ENCODE data around the gene EXD2.
"Not testable (repeated sequence)": the region's sequence is repeated elsewhere in the genome, so short reads cannot be mapped to it uniquely, and the experiment has no call there.

Gene EXD2

DNA sequence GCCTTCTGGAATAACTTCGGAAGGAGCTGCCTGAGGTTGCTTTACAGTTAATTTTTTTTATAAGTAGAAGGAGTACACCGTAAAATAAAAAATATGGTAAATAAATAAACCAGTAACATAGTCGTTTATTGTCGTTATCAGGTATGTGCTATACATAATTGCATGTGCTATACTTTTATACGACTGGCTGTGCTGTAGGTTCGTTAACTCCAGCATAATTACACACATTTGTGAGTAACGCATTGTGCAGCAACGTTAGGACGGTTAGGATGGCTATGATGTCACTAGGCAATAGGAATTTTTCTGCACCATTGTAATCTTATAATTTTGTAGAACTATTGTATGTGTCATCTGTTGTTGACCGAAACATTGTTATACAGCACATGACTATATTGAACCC lies 8.5 kb downstream of the EXD2 start:
- Histone ChIP-seq H3K9me3 (ENCODE audit: control insufficient read depth, insufficient read depth, low read length) (no peaks in the 10 kb centered on the region), H3K27me3 (ENCODE audit: control insufficient read depth, insufficient read depth, low read length) (no peaks in the 10 kb centered on the region), H3K4me3 (ENCODE audit: low read depth, low read length) (no peak overlapping the region), H3K4me1 (ENCODE audit: control insufficient read depth, insufficient read depth, low read length) (no peaks in the 10 kb centered on the region), H3K36me3 (ENCODE audit: control insufficient read depth, insufficient read depth, low read length) (0 out of 2 replicates have a peak, but pooled peaks cover 4% of the 10 kb centered on the region), H3K9ac (ENCODE audit: low read depth, low read length) (no peak overlapping the region), H3K27ac (ENCODE audit: low read depth, low read length) (no peak overlapping the region)

DNA sequence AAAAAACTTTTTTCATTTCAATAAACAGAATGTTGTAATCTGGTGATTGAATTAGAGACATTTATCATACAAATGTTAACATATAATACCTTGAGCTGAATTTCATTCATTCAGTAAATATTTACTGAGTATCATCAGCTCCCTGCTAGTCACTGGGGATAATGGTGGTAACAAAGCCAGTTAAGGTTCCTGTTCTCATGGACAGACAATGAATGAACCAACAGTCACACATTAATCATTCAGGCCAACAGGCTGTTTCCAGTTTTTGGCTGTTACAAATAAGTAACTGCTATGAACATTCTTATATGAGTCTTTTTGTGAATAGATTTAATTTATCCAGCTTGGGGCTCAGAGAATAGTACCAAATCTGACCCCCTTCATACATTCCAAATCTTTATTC lies 13.5 kb downstream of the EXD2 start:
- no peak overlapping the region for H3K27ac ChIP-seq (ENCODE audit: low read depth, low read length)
- H3K27me3 ChIP-seq (ENCODE audit: control insufficient read depth, insufficient read depth, low read length) = no peaks in the 10 kb centered on the region
- H3K36me3 ChIP-seq (ENCODE audit: control insufficient read depth, insufficient read depth, low read length) = peaks cover 4% of the 10 kb centered on the region
- H3K9ac ChIP-seq (ENCODE audit: low read depth, low read length) = no peak overlapping the region
- H3K9me3 ChIP-seq (ENCODE audit: control insufficient read depth, insufficient read depth, low read length) = no peaks in the 10 kb centered on the region
- H3K4me3 ChIP-seq (ENCODE audit: low read depth, low read length) = no peak overlapping the region
- H3K4me1 ChIP-seq (ENCODE audit: control insufficient read depth, insufficient read depth, low read length) = no peaks in the 10 kb centered on the region

DNA sequence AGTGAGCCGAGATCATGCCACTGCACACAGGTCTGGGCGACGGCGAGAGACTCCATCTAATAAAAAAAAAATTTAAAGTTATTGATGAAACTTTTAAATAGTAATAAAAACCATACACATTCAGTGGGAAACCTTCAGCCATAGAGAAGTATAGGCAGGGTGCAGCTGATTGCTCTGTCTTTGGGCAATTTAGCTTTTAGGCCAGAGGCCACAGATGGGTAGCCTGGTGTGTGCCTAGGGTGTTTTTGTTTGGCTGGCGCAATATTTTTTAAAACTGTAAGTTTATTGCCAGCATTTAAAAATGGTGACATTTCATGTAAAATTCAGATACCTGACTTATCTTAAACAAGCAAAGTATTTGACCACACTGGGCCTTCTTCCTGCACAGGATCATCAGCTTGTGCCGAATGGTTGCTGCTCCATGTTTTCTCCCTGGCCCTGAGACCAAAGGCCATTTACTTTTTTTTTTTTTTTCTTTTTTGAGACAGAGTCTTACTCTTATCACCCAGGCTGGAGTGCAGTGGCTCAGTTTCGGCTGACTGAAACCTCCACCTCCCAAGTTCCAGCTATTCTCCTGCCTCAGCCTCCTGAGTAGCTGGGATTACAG lies 16.2 kb downstream of the EXD2 start:
- H3K4me1 ChIP-seq (ENCODE audit: control insufficient read depth, insufficient read depth, low read length) = no peaks in the 10 kb centered on the region
- no peaks in the 10 kb centered on the region for H3K9me3 ChIP-seq (ENCODE audit: control insufficient read depth, insufficient read depth, low read length)
- no peak overlapping the region for H3K9ac ChIP-seq (ENCODE audit: low read depth, low read length)
- no peaks in the 10 kb centered on the region for H3K27me3 ChIP-seq (ENCODE audit: control insufficient read depth, insufficient read depth, low read length)
- no peak overlapping the region for H3K4me3 ChIP-seq (ENCODE audit: low read depth, low read length)
- H3K27ac ChIP-seq (ENCODE audit: low read depth, low read length) = no peak overlapping the region
- peaks cover 13% of the 10 kb centered on the region for H3K36me3 ChIP-seq (ENCODE audit: control insufficient read depth, insufficient read depth, low read length)

DNA sequence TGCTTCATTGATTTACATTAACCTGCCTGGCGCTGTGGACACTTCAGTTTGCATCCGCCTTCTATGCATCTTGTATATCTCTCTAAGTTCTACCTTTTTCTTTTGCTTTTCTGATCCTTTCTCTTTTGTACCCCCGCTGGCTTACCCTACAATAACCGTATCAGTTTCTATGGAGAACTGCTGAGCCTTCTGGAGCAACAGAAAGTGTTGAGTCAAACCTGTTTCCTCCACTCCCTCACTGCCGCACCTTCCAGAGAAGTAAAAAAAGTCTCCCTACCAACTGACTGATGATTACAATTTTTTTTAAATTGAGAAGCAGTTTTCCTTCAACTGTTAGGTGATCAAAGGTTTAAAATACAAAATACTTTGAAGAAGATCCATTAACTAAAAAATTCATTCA lies 17.4 kb downstream of the EXD2 start:
- Histone ChIP-seq H3K27ac (ENCODE audit: low read depth, low read length) (no peak overlapping the region), H3K9me3 (ENCODE audit: control insufficient read depth, insufficient read depth, low read length) (no peaks in the 10 kb centered on the region), H3K4me3 (ENCODE audit: low read depth, low read length) (no peak overlapping the region), H3K36me3 (ENCODE audit: control insufficient read depth, insufficient read depth, low read length) (peaks cover 18% of the 10 kb centered on the region), H3K9ac (ENCODE audit: low read depth, low read length) (no peak overlapping the region), H3K27me3 (ENCODE audit: control insufficient read depth, insufficient read depth, low read length) (no peaks in the 10 kb centered on the region), H3K4me1 (ENCODE audit: control insufficient read depth, insufficient read depth, low read length) (no peaks in the 10 kb centered on the region)

DNA sequence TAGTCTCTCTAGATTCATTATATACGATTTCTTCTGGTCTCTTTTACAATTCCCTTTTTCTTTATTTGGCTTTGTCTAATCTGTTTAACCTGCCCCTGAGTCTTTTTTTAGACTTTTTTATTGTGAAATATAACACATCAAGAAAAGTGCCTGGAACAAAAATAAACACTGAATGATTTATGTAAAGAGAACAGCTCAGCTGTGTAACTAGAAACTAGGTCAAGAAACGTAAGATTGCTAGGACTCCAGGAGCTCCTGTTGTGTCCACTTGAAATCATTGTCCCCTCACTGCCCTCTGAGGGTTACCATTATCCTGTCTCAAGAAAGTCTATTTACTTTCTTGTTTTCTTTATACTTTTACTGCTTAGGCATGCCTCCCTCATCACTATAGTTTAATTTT lies 23.1 kb downstream of the EXD2 start:
- Histone ChIP-seq H3K9ac (ENCODE audit: low read depth, low read length) (no peak overlapping the region), H3K9me3 (ENCODE audit: control insufficient read depth, insufficient read depth, low read length) (no peaks in the 10 kb centered on the region), H3K4me3 (ENCODE audit: low read depth, low read length) (no peak overlapping the region), H3K4me1 (ENCODE audit: control insufficient read depth, insufficient read depth, low read length) (no peaks in the 10 kb centered on the region), H3K27ac (ENCODE audit: low read depth, low read length) (no peak overlapping the region), H3K27me3 (ENCODE audit: control insufficient read depth, insufficient read depth, low read length) (no peaks in the 10 kb centered on the region), H3K36me3 (ENCODE audit: control insufficient read depth, insufficient read depth, low read length) (peaks cover 22% of the 10 kb centered on the region)

DNA sequence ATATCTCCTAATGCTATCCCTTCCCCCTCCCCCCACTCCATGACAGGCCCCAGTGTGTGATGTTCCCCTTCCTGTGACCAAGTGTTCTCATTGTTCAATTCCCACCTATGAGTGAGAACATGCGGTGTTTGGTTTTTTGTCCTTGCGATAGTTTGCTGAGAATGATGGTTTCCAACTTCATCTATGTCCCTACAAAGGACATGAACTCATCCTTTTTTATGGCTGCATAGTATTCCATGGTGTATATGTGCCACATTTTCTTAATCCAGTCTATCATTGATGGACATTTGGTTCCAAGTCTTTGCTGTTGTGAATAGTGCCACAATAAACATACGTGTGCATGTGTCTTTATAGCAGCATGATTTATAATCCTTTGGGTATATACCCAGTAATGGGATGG lies 26.4 kb downstream of the EXD2 start:
- H3K9ac ChIP-seq (ENCODE audit: low read depth, low read length); H3K4me3 ChIP-seq (ENCODE audit: low read depth, low read length); H3K9me3 ChIP-seq (ENCODE audit: control insufficient read depth, insufficient read depth, low read length); H3K36me3 ChIP-seq (ENCODE audit: control insufficient read depth, insufficient read depth, low read length); H3K4me1 ChIP-seq (ENCODE audit: control insufficient read depth, insufficient read depth, low read length); H3K27ac ChIP-seq (ENCODE audit: low read depth, low read length); H3K27me3 ChIP-seq (ENCODE audit: control insufficient read depth, insufficient read depth, low read length): not testable (repeated sequence)

DNA sequence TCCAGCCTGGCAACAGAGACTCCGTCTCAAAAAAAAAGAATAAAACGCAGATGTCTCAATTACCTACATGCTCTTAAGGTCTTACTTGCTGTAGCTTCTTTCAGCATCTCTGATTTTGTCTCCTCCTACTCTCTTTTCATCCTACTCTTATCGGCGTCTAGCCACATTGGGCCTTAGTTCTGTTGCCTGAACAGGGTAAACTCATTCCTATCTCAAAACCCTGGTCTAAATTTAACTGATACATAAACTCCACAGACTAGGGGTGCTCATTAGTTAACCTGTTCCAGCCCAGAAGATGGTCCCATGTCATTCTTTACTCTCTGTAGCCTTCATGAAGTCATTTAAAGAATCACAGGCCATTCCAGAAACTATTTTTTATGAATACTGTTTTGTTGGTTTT lies 33.6 kb downstream of the EXD2 start:
- Histone ChIP-seq H3K4me3 (ENCODE audit: low read depth, low read length) (no peak overlapping the region), H3K27ac (ENCODE audit: low read depth, low read length) (no peak overlapping the region), H3K36me3 (ENCODE audit: control insufficient read depth, insufficient read depth, low read length) (peaks cover 10% of the 10 kb centered on the region; the same call in 1 of the 2 replicates), H3K9me3 (ENCODE audit: control insufficient read depth, insufficient read depth, low read length) (no peaks in the 10 kb centered on the region), H3K9ac (ENCODE audit: low read depth, low read length) (no peak overlapping the region), H3K27me3 (ENCODE audit: control insufficient read depth, insufficient read depth, low read length) (no peaks in the 10 kb centered on the region), H3K4me1 (ENCODE audit: control insufficient read depth, insufficient read depth, low read length) (peaks cover 13% of the 10 kb centered on the region; the same call in 1 of the 2 replicates)

DNA sequence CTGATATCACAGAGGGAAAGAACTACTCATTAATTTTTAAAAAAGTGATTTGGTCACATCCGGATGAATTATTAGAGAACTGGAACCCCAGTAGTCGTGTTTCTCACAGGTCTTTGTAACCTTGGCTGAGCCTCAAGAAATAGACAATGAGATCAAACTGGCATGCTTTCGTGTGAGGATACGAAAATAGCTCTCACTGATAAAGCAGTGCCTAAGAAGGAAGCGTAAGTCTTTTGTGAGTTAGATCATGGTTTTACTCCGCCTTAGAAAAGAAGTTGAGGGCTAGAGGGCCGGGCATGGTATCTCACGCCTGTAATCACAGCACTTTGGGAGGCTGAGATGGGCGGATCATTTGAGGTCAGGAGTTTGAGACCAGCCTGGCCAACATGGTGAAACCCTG lies 34.9 kb downstream of the EXD2 start:
- Histone ChIP-seq H3K4me3 (ENCODE audit: low read depth, low read length) (no peak overlapping the region), H3K36me3 (ENCODE audit: control insufficient read depth, insufficient read depth, low read length) (peaks cover 21% of the 10 kb centered on the region), H3K9me3 (ENCODE audit: control insufficient read depth, insufficient read depth, low read length) (no peaks in the 10 kb centered on the region), H3K9ac (ENCODE audit: low read depth, low read length) (no peak overlapping the region), H3K27ac (ENCODE audit: low read depth, low read length) (no peak overlapping the region), H3K4me1 (ENCODE audit: control insufficient read depth, insufficient read depth, low read length) (peaks cover 13% of the 10 kb centered on the region; the same call in 1 of the 2 replicates), H3K27me3 (ENCODE audit: control insufficient read depth, insufficient read depth, low read length) (no peaks in the 10 kb centered on the region)

DNA sequence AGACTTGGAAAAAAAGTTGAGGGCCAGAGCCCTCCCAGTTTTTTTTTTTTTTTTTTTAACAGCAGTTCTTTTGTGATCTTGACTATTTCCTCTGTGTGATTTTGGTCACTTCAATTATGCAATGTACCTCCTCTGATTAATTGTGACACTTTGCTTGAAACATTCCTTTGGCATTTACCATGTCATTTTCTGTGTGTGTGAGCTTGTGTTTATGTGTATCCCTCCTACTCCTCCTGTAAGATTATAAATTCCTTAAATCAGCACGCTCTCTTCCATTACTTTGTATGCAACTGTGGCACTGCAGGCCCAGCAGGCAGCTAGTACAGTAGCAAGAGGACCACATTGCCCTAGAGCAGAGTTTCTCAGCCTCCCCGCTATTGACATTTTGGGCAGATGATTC lies 35.4 kb downstream of the EXD2 start:
- H3K9me3 ChIP-seq (ENCODE audit: control insufficient read depth, insufficient read depth, low read length) = no peaks in the 10 kb centered on the region
- peaks cover 26% of the 10 kb centered on the region for H3K36me3 ChIP-seq (ENCODE audit: control insufficient read depth, insufficient read depth, low read length)
- H3K4me1 ChIP-seq (ENCODE audit: control insufficient read depth, insufficient read depth, low read length) = peaks cover 13% of the 10 kb centered on the region; the same call in 1 of the 2 replicates
- no peak overlapping the region for H3K27ac ChIP-seq (ENCODE audit: low read depth, low read length)
- no peak overlapping the region for H3K4me3 ChIP-seq (ENCODE audit: low read depth, low read length)
- no peak overlapping the region for H3K9ac ChIP-seq (ENCODE audit: low read depth, low read length)
- H3K27me3 ChIP-seq (ENCODE audit: control insufficient read depth, insufficient read depth, low read length) = no peaks in the 10 kb centered on the region

DNA sequence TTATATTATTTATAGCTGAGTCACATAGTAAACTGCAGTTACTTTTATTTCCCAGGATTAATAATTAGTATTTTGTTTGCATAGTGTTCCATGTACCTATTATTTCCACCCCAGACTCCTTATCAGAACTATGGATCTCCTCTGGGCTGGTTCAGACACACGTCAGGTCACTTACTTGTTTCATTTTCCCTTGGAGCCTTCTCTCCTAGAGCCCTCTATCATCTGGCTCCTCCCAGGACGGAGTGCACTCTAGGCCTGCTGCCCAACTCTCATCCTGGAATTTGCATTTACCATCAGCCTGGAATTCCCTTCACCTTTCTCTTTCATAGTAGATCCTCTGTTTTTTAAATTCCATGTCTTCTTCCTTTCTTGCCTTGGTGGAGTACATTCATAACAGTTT lies 40.2 kb downstream of the EXD2 start:
- H3K4me3 ChIP-seq (ENCODE audit: low read depth, low read length) = no peak overlapping the region
- H3K27ac ChIP-seq (ENCODE audit: low read depth, low read length) = no peak overlapping the region
- no peak overlapping the region for H3K9ac ChIP-seq (ENCODE audit: low read depth, low read length)
- H3K27me3 ChIP-seq (ENCODE audit: control insufficient read depth, insufficient read depth, low read length) = no peaks in the 10 kb centered on the region
- H3K36me3 ChIP-seq (ENCODE audit: control insufficient read depth, insufficient read depth, low read length) = peaks cover 62% of the 10 kb centered on the region
- no peaks in the 10 kb centered on the region for H3K9me3 ChIP-seq (ENCODE audit: control insufficient read depth, insufficient read depth, low read length)
- H3K4me1 ChIP-seq (ENCODE audit: control insufficient read depth, insufficient read depth, low read length) = no peaks in the 10 kb centered on the region

DNA sequence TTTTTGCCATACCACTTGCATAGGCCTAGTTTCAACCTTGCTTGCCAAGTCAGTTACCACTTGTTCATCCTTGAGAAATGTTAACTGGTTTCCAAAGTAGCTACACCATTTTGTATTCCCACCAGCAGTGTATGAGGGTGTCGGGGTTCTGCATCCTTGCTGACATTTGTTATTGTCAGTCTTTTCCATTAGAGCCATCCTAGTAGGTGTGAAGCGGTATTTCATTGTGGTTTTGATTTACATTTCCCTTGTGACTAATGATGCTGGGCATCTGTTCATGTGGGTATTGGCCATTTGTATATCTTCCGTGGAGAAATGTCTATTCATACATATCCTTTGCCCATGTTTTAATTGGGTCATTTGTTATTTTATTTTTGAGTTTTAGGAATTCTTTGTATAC lies 41.1 kb downstream of the EXD2 start:
- no peak overlapping the region for H3K27ac ChIP-seq (ENCODE audit: low read depth, low read length)
- H3K4me1 ChIP-seq (ENCODE audit: control insufficient read depth, insufficient read depth, low read length) = no peaks in the 10 kb centered on the region
- no peak overlapping the region for H3K4me3 ChIP-seq (ENCODE audit: low read depth, low read length)
- no peak overlapping the region for H3K9ac ChIP-seq (ENCODE audit: low read depth, low read length)
- peaks cover 71% of the 10 kb centered on the region for H3K36me3 ChIP-seq (ENCODE audit: control insufficient read depth, insufficient read depth, low read length)
- H3K9me3 ChIP-seq (ENCODE audit: control insufficient read depth, insufficient read depth, low read length) = no peaks in the 10 kb centered on the region
- no peaks in the 10 kb centered on the region for H3K27me3 ChIP-seq (ENCODE audit: control insufficient read depth, insufficient read depth, low read length)

DNA sequence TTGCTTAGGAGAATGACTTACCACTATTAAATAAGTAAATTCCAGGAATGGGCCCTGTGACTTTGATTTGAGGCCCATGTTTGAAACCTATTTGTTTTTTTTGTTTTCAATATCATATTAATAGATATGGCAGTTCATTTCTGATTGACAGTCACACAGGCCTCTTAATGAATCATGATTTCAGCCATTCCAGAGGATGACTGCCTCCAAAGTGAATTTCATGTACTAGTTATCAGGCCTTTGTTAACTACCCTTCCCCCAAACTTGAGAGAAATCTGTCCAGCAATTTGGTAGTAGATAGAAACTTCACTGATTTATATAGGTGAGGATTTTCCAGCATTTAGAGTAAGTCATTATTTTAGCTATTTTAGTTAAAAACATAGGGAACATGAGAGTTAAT lies 42.8 kb downstream of the EXD2 start:
- no peaks in the 10 kb centered on the region for H3K4me1 ChIP-seq (ENCODE audit: control insufficient read depth, insufficient read depth, low read length)
- no peak overlapping the region for H3K27ac ChIP-seq (ENCODE audit: low read depth, low read length)
- H3K9ac ChIP-seq (ENCODE audit: low read depth, low read length) = no peak overlapping the region
- peaks cover 83% of the 10 kb centered on the region for H3K36me3 ChIP-seq (ENCODE audit: control insufficient read depth, insufficient read depth, low read length)
- H3K9me3 ChIP-seq (ENCODE audit: control insufficient read depth, insufficient read depth, low read length) = no peaks in the 10 kb centered on the region
- H3K4me3 ChIP-seq (ENCODE audit: low read depth, low read length) = no peak overlapping the region
- no peaks in the 10 kb centered on the region for H3K27me3 ChIP-seq (ENCODE audit: control insufficient read depth, insufficient read depth, low read length)

All from HUES48 (cell line).